GM19455 (cell line): ENCODE measurements around the gene PGA3.
"Not testable (repeated sequence)": the region's sequence is repeated elsewhere in the genome, so short reads cannot be mapped to it uniquely, and the experiment has no call there.

Source experiments
- ATAC-seq: cut with Tn5 transposase; IDR thresholded peaks from one replicate; pipeline ENCODE4 v1.9.1; 2021; ENCODE audit not compliant: unreplicated experiment

The PGA3 gene

DNA sequence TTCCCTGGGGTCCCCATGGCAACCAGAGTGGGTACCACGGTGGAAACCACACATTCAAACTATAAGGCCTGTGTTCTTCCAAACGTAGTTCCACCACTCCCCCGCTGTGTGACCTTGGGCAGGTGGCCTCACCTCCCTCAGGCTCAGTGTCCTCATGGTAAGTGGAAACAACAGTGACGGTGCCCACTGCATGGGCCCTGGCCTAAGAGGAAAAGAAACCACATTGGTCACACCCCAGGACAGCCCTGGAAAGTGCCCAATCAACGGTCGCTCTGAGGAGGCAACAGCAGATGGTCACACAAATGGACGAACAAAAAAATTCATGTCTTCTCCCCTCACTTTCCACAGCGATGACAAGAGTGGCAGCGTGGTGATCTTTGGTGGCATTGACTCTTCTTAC, 44.8 kb downstream of the PGA3 start:
- ATAC-seq = not testable (repeated sequence)

GRCh38 chr11:61249201-61249600, 45.9 kb downstream of the PGA3 start:
- ATAC-seq = not testable (repeated sequence)

GRCh38 chr11:61250796-61251765, 47.8 kb downstream of the PGA3 start:
- not testable (repeated sequence) for ATAC-seq

DNA sequence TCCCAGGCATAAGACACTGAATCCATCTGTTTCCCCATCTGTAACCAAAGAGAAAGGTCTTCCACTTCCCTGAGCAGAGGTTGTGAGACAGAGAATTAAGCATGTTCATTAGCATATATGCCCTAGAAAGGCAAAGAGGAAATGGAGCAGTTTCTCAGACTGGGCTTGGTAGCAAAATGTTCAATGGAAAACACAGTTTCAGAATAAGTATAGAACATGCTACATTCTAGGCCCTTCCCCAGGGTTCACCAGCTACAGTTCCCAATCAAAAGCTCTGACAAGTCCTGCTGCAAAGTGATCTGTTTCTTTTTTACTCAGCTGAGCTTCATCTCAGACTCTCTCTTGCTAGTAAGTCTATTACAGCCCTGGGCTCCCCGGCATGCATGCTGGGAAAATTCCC, 49.0 kb downstream of the PGA3 start:
- ATAC-seq = not testable (repeated sequence)

DNA sequence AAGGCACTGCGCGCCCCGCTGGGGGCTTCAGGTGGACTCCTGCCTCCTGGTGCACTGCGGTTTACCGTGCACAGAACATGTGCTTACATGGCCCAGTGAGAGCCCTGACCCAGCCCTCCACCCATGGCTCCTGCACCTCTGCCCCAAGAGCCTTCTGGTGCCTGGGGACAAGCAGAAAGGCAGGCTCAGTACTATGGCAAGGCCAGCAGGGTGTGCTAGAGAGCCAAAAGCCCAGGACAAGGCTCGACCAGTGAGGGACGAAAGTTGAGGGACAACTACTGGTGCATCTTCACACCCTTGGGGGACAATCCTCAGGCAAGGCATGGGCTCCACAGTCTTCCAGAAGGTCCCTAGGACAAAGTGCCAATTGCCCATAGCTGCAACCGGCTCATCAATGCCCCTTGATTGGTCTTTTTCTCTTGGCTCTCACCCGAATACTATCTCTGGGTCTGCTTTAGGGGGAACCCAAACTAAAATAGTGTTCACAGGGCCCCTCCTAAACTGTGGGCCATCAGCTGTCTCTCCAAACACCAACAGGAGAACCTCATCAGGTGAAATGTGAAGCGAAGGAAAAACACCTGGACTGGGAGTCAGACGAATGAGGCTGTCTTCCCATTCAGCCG, 51.2 kb downstream of the PGA3 start:
- peak; percentile 59 for ATAC-seq

DNA sequence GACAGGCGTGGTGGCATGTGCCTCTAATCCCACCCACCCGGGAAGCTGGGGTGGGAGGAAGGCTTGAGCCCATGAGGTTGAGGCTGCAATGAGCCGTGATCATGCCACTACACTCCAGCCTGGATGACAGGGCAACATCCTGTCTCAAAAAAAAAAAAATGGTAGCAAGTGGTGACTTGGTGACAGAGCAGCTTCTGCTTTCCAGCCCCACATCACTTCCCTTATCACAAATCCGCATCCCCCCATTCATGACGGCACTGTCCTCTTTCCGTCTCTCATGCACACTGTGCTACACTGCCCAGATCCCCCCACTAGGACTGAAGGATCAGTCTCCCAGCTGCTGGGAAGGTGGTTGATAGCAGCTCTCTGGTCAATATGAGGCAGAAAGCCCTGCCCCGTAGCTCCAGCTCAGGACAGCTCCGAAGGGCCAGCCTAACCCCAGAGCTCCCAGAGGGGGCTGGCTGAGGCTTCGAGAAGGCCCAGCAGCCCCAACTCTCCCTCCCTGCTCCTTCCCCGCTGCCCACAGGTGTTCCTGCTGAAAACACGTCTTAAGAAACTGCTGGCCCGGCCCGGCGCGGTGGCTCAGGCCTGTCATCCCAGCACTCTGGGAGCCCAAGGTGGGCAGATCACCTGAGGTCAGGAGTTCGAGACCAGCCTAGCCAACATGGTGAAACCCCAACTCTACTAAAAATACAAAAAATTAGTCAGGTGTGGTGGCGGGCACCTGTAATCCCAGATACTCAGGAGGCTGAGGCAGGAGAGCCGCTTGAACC, 53.6 kb downstream of the PGA3 start:
- no peak for ATAC-seq

- ATAC-seq = no peak
Observed at GRCh38 chr11:61258546-61258945, 55.2 kb downstream of the PGA3 start.

DNA sequence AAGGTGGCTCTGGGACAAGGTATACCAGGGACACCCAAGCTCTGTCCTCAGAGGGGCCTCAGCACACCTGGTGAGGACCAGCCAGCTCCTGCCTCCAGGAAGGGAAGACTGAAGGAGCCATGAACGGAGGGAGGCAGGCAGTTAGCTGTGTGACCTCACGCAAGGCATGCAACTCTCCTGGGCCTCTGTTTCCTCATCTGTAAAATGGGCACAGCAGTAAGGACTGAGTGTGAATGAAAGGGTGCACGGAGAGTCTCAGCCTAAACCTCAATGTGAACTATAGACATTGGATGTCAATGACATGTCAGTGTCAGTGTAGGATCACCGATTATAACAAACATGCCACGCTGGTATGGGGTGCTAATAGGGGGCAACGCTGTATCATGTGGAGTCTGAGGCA, 56.0 kb downstream of the PGA3 start:
- ATAC-seq = no peak
